HEK293T (cell line): ENCODE results near the gene PCBP3.

Experiments used
- CTCF ChIA-PET: fragments of 350-600 bp; formaldehyde crosslinking; extraction: SDS; loops from one replicate; lab custom pipeline; 2021; ENCODE audit warnings: antibody characterized with exemption, inconsistent platforms; lab: Yijun Ruan, JAX
- POLR2A ChIA-PET: fragments of 350-600 bp; formaldehyde crosslinking; extraction: SDS; loops from one replicate; lab custom pipeline; 2020; ENCODE audit warnings: antibody characterized with exemption, inconsistent platforms; lab: Yijun Ruan, JAX
- DNase-seq: peaks from one replicate; pipeline ENCODE4 v3.0.0; 2012; ENCODE audit warnings: mixed read lengths; ENCODE audit errors: extremely low spot score
- ARNT ChIP-seq: fragments of 450-650 bp; IDR thresholded peaks from 2 replicates; pipeline ENCODE4 v1.6.1; 2017; ENCODE audit warnings: mild to moderate bottlenecking
- BHLHE40 ChIP-seq: fragments of 450-650 bp; IDR thresholded peaks from 2 replicates; pipeline ENCODE4 v1.6.1; 2016; ENCODE audit warnings: mild to moderate bottlenecking, moderate library complexity, borderline replicate concordance
- CTBP1 ChIP-seq: fragments of 450-650 bp; IDR thresholded peaks from 2 replicates; pipeline ENCODE4 v1.6.1; 2016; ENCODE audit warnings: borderline replicate concordance
- ELF4 ChIP-seq: fragments of 450-650 bp; IDR thresholded peaks from 2 replicates; pipeline ENCODE4 v1.6.1; 2017; ENCODE audit warnings: antibody characterized with exemption
- FOXA1 ChIP-seq: fragments of 450-650 bp; IDR thresholded peaks from 2 replicates; pipeline ENCODE4 v1.6.1; 2016; ENCODE audit warnings: mild to moderate bottlenecking
- FOXK2 ChIP-seq: fragments of 450-650 bp; IDR thresholded peaks from 2 replicates; pipeline ENCODE4 v1.6.1; 2016; ENCODE audit warnings: mild to moderate bottlenecking
- FOXM1 ChIP-seq: fragments of 450-650 bp; IDR thresholded peaks from 2 replicates; pipeline ENCODE4 v1.6.1; 2017; ENCODE audit warnings: mild to moderate bottlenecking, borderline replicate concordance
- HDGF ChIP-seq: fragments of 450-650 bp; IDR thresholded peaks from 2 replicates; pipeline ENCODE4 v1.6.1; 2017; ENCODE audit warnings: antibody characterized with exemption, borderline replicate concordance
- L3MBTL2 ChIP-seq: fragments of 450-650 bp; conservative IDR thresholded peaks from 2 replicates; pipeline ENCODE4 v1.6.1; 2016; ENCODE audit warnings: mild to moderate bottlenecking
- LEF1 ChIP-seq: fragments of 450-650 bp; IDR thresholded peaks from 2 replicates; pipeline ENCODE4 v1.6.1; 2017; ENCODE audit warnings: mild to moderate bottlenecking, borderline replicate concordance
- NFRKB ChIP-seq: fragments of 450-650 bp; IDR thresholded peaks from 2 replicates; pipeline ENCODE4 v1.6.1; 2016; ENCODE audit warnings: mild to moderate bottlenecking, moderate library complexity
- SP1 ChIP-seq: fragments of 450-650 bp; IDR thresholded peaks from 2 replicates; pipeline ENCODE4 v1.6.1; 2017
- SUZ12 ChIP-seq: fragments of 450-650 bp; IDR thresholded peaks from 2 replicates; pipeline ENCODE4 v1.6.1; 2016; ENCODE audit warnings: mild to moderate bottlenecking
- TARDBP ChIP-seq: fragments of 450-650 bp; IDR thresholded peaks from 2 replicates; pipeline ENCODE4 v1.6.1; 2016
- ZNF384 ChIP-seq: fragments of 450-650 bp; IDR thresholded peaks from 2 replicates; pipeline ENCODE4 v1.6.1; 2016
- TF ChIP-seq, protein P1 (sequence below): fragments of 450-650 bp; IDR thresholded peaks from 2 replicates; pipeline ENCODE4 v1.6.1; 2016

PCBP3 gene

DNA sequence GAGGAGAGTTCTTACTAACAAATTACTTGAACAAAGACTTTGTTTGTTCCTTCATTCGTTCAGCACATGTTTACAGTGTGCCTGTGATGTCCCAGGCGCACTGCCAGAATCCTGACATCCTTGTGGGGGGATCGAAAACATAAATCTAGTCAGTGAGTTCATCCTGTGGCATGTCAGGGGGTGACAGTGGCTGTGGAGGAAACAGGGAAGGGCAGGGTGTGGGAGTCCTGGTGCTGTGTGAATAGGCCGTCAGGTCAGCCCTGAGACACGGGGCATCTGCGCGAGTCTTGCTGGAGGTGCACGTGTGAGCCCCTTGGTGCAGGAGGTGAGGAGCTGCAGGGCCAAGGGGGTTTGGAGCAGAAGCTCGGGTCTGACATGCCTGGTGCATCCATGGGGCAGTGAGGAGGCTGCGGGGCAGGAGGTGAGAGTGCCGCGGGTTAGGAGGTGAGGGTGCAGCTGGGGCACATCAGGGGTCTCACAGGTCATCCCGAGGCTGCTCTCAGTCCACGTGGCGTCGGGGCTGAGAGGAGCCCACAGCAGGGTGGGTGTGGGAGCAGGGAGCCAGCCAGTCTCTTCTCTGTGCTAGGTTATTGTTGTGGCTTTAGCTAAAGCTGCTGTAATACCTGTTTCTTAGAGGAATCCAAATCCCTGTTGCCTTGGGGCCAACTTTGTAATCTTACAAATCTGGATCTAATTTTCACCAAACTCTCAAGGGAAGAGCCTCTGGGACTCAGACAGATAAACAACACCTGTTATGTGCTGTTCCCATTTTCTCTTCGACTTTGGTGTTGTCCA, 93.4 kb downstream of the PCBP3 start:
- TF ChIP-seq ARNT, result no peak
- TF ChIP-seq L3MBTL2, result no peak
- TF ChIP-seq LEF1, result no peak
- no peak for TF ChIP-seq NFRKB
- TF ChIP-seq FOXM1, result no peak
- no peak for TF ChIP-seq FOXK2
- no peak for TF ChIP-seq CTBP1
- no peak for TF ChIP-seq ZNF384
- TF ChIP-seq FOXA1, result no peak
- TF ChIP-seq HDGF, result no peak
- POLR2A ChIA-PET, result no interaction called here
- CTCF ChIA-PET, result no interaction called here
- no peak for DNase-seq

DNA sequence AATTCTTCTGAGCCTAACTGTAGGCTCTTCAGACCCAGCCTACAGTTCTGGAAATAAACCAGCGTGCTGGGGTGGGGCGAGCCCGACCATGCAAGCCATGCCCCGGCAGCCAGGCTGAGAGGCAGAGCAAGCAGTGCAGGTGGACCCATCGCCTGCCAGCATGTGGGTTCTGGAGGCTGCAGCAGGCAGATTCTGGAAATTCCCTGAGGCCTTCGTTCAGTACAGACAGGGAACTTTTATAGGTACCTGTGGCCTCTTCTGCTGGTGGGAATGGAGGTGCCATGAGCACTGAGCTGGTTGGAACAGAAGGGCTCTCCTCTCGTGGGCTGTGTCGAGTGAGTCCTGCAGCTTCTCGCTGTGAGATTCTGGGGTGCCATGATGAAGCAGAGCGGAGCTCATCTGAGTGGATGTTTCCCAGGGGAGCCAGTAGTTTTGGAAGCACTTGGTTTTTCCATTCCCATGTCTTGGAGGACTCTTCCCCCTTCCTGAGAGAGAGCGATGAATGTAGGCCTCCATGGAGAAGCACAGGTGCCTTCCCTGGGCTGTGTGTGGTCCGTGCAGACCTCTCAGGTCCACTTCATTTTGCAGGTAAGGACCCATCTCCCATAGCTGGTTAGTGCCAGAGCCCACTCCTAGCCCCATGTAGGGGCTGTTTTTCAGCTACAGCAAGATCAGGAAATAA, 94.1 kb downstream of the PCBP3 start:
- DNase-seq, result no peak
- ChIA-PET CTCF (no interaction called here), POLR2A (no interaction called here)
- TF ChIP-seq LEF1 (no peak), ARNT (no peak), ELF4 (no peak)

DNA sequence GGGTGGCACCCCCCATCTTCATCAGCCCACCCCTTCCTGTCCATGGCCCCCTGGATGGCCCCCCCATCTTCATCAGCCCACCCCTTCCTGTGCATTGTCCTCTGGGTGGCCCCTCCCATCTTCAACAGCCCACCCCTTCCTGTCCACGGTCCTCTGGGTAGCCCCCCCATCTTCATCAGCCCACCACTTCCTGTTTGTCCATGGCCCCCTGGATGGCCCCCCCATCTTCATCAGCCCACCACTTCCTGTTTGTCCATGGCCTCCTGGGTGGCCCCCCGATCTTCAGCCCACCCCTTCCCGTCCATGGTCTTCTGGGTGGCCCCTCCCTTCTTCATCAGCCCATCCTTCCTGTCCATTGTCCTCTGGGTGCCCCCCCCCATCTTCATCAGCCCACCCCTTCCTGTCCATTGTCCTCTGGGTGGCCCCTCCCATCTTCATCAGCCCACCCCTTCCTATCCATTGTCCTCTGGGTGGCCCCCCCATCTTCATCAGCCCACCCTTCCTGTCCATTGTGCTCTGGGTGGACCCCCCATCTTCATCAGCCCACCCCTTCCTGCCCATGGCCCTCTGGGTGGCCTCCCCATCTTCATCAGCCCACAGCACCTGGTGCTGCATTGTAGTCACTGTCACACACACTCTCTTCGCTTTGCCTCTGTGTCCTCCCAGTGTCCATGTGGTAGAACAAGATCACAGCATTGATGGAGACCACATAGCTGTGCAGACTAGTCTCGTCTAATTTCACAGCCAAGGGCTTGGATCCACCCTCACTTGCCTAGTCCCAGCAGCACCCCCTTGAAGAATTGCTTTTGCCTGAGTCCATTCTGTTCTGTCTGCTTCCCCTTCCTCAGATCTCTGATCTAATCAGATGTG, 95.9 kb downstream of the PCBP3 start:
- TF ChIP-seq FOXK2 (no peak), SUZ12 (no peak), CTBP1 (no peak), L3MBTL2 (no peak), TARDBP (no peak), ZNF384 (no peak), FOXA1 (no peak), ARNT (no peak), BHLHE40 (no peak), HDGF (no peak), NFRKB (no peak)
- TF ChIP-seq, protein P1, sequence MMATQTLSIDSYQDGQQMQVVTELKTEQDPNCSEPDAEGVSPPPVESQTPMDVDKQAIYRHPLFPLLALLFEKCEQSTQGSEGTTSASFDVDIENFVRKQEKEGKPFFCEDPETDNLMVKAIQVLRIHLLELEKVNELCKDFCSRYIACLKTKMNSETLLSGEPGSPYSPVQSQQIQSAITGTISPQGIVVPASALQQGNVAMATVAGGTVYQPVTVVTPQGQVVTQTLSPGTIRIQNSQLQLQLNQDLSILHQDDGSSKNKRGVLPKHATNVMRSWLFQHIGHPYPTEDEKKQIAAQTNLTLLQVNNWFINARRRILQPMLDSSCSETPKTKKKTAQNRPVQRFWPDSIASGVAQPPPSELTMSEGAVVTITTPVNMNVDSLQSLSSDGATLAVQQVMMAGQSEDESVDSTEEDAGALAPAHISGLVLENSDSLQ, result no peak
- no peak for DNase-seq
- ChIA-PET POLR2A (no interaction called here), CTCF (no interaction called here)

DNA sequence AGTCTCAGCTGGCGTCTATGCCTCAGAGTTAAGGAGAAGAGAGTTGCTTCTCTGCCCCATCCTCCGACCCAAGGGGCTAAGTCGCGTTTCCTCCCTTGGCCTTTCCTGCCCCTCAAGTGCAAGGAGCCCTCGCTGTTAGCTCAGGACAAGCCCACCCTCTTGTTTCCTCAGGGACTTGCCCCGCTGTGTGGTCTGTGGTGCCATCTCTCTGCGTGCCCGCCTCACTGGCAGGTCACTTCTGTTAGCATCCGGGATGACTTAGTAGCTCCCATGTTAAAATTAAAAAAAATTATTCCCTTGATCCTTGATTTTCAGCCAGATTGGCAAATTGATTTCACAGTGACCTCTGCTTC, 96.5 kb downstream of the PCBP3 start:
- TF ChIP-seq ELF4 (no peak), FOXM1 (no peak)
- POLR2A ChIA-PET, result no interaction called here
- no peak for DNase-seq
- CTCF ChIA-PET, result no interaction called here

DNA sequence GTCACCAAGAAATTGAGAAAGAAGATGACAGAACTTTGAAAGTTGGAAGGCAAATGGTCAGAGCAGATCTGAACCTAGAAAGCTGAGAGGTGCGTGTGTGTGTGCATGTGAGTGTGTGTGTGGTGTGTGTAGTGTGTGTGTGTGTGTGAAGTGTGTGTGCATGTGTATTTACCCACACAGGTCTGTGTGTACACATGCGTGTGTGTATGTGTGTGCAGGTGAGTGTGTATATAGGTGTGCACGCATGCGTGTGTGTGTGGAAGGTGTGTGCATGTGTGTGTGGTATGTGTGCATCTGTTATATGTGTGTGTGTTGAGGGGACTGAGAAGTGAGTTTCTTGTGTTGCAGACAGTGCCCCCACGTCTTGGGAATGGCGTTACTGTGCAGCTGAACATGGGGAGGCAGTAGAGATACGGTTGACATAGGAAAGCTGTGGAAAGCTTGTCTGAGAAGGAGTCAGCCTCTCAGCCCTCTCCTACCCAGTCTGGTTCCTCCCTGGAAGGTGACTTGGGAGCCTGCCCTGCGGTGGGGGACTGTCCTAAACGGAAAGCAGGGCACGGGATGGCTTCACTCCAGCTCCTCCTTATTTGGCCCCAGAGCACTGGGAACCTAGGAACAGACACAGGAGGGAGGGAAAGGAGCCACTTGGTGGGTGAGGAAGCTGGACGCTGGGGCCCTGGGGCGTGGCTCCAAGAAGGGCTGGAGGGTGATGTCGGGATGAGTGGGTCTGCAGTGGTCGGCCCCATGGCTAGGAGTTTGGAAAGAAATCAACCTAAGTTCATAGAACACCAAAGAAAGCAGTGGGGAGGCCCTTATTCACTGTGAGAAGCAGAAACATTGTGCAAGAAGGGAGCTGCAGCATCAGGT, 97.2 kb downstream of the PCBP3 start:
- ChIA-PET POLR2A (no interaction called here), CTCF (no interaction called here)
- TF ChIP-seq FOXA1, result no peak
- TF ChIP-seq CTBP1, result no peak
- no peak for TF ChIP-seq ARNT
- TF ChIP-seq LEF1, result no peak
- no peak for TF ChIP-seq TARDBP
- TF ChIP-seq SUZ12, result no peak
- no peak for TF ChIP-seq SP1
- TF ChIP-seq BHLHE40, result no peak
- TF ChIP-seq L3MBTL2, result no peak
- no peak for TF ChIP-seq ELF4
- no peak for TF ChIP-seq ZNF384
- no peak for TF ChIP-seq FOXM1
- TF ChIP-seq FOXK2, result no peak
- TF ChIP-seq NFRKB, result no peak
- TF ChIP-seq HDGF, result no peak
- TF ChIP-seq, protein P1, result no peak
- DNase-seq, result no peak

DNA sequence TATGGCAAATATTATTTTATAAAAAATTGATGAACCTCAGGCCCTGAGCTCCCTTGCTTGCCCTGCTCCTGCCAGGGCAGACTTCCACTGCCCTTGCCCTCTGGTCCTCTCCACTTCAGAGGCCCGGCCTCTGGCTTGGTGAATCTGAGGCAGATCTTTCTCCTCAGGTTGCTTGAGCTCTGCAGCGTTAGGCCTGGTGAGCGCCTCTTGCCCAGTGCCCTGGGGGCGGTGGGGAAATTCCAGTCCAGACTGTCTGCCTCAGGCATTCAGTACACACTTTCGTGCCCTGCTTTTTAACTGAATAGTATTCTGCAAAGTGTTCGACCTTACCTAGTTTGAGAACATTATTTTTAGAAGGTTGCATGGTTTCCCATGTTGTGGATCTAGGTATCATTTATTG, 98.2 kb downstream of the PCBP3 start:
- POLR2A ChIA-PET, result no interaction called here
- CTCF ChIA-PET, result no interaction called here
- TF ChIP-seq FOXK2 (no peak), ARNT (no peak), LEF1 (no peak), NFRKB (no peak), FOXA1 (no peak), FOXM1 (no peak), SP1 (no peak), SUZ12 (no peak)
- DNase-seq, result no peak
